Measurements from ENCODE around the gene RASGRF1. TPM values are rescaled to one million over a fixed set of nuclear protein-coding genes. Genes with fewer than 3 reads are reported as not detected.

The RASGRF1 gene
- total and polyA plus RNA-seq, 9 of the 15 experiments (the other 6 are each of a cell fraction or from before 2014, with no cell fraction given), result 0.03 to 0.58 (median 0.06) TPM; not detected in 1

- TF ChIP-seq E4F1 (CRISPR knock-in tag; IDR thresholded peaks at IDR 0.05; ENCODE audit: borderline replicate concordance) (no peak), NCOA1 (IDR thresholded peaks at IDR 0.05; ENCODE audit: low read depth) (peak; percentile 58; the same call in 1 of the 2 replicates), CBFA2T2 (conservative IDR thresholded peaks at IDR 0.05) (peak; percentile 59), ETV1 (tag; conservative IDR thresholded peaks at IDR 0.05; ENCODE audit: low read depth) (peak; percentile 56), ARID1B (IDR thresholded peaks at IDR 0.05) (peak; percentile 71), NFIC (IDR thresholded peaks at IDR 0.05) (peak; percentile 56), ZNF764 (CRISPR knock-in tag; IDR thresholded peaks at IDR 0.05; ENCODE audit: low read depth) (no peak), KDM1A (IDR thresholded peaks at IDR 0.05) (peak; percentile 55 to 68; a peak in 3 of 4 replicates), STAT5A (IDR thresholded peaks at IDR 0.05; ENCODE audit: borderline replicate concordance, low read length) (peak; percentile 76), RBM22 (IDR thresholded peaks at IDR 0.05; ENCODE audit: low read depth, low read length, poor library complexity, severe bottlenecking) (no peak), JUND (IDR thresholded peaks at IDR 0.05; ENCODE audit: borderline replicate concordance, low read depth, low read length) (peak; percentile 48; the same call in 1 of the 2 replicates), JUND (tag; IDR thresholded peaks at IDR 0.05; ENCODE audit: borderline replicate concordance, low read depth, low read length) (no peak; the same call in 2 of the 3 replicates), FOXM1 (IDR thresholded peaks at IDR 0.05; ENCODE audit: low read depth) (peak; percentile 71), FOXM1 (CRISPR knock-in tag; IDR thresholded peaks at IDR 0.05; ENCODE audit: low read depth) (no peak), ZNF592 (IDR thresholded peaks at IDR 0.05) (peak; percentile 72; the same call in 1 of the 2 replicates), MBD2 (IDR thresholded peaks at IDR 0.05; ENCODE audit: borderline replicate concordance, low read depth) (peak; percentile 52; the same call in 1 of the 2 replicates), BRCA1 (IDR thresholded peaks at IDR 0.05) (no peak), BRCA1 (CRISPR knock-in tag; IDR thresholded peaks at IDR 0.05) (no peak), ATF1 (CRISPR knock-in tag; IDR thresholded peaks at IDR 0.05) (no peak), ATF1 (tag; IDR thresholded peaks at IDR 0.05) (peak; percentile 40; the same call in 1 of the 2 replicates), ELK3 (CRISPR knock-in tag; IDR thresholded peaks at IDR 0.05) (no peak), PHF21A (IDR thresholded peaks at IDR 0.05; ENCODE audit: borderline replicate concordance, low read depth) (0 out of 2 replicates have a peak, but pooled peaks have one; percentile 16), MYC (IDR thresholded peaks at IDR 0.05; ENCODE audit: low read depth, low read length) (peak; percentile 20; the same call in 1 of the 2 replicates), MYC (CRISPR knock-in tag; IDR thresholded peaks at IDR 0.05; ENCODE audit: borderline replicate concordance, low read depth) (no peak)
These were observed 153.3 kb downstream of the RASGRF1 start (continued) for GRCh38 chr15:78937132-78937739.
